IMR-90 (cell line): ENCODE measurements around the gene IQSEC3. TPM values are rescaled to one million over a fixed set of nuclear protein-coding genes. Genes with fewer than 3 reads are reported as not detected.
A peak's percentile ranks its signal among the peaks of the same experiment; 100 is the strongest.

ENCODE experiments used
- ATAC-seq: fragments of 200-7000 bp; cut with Tn5 transposase; 2 replicates; pipeline ENCODE4 v1.9.1; 2020; ENCODE audit warnings: low read depth, mild to moderate bottlenecking, moderate library complexity
- BruUV-seq: library from RNA; stranded (reverse); fragments of 400-500 nt; replicated peaks from 2 replicates; lab custom pipeline; 2021; lab: Mats Ljungman, UMichigan
- CTCF ChIA-PET: fragments of 300-600 bp; formaldehyde crosslinking; extraction: SDS; loops from one replicate; lab custom pipeline; 2021; ENCODE audit warnings: antibody characterized with exemption; lab: Yijun Ruan, JAX
- POLR2A ChIA-PET: fragments of 300-600 bp; sonication (Branson Sonifier 250); formaldehyde crosslinking; loops from one replicate; lab custom pipeline; 2022; ENCODE audit warnings: antibody characterized with exemption; ENCODE audit not compliant: unreplicated experiment; lab: Charles Lee
- DNase-seq: peaks from one replicate; pipeline ENCODE4 v3.0.0; 2013
- H2AFZ ChIP-seq: replicated peaks from 2 replicates; pipeline ENCODE3; 2013; ENCODE audit warnings: low read length, mild to moderate bottlenecking; ENCODE audit not compliant: poor library complexity
- H2AK5ac ChIP-seq: 2 replicates; pipeline ENCODE4 v1.6.1; 2013; ENCODE audit warnings: low read depth, low read length, inconsistent platforms
- H2AK9ac ChIP-seq: replicated peaks from 2 replicates; pipeline ENCODE3; 2013; ENCODE audit warnings: mild to moderate bottlenecking, low read depth, low read length, moderate library complexity; ENCODE audit not compliant: poor library complexity
- H2BK120ac ChIP-seq: 2 replicates; pipeline ENCODE4 v1.6.1; 2013; ENCODE audit warnings: low read depth, low read length, inconsistent platforms
- H2BK15ac ChIP-seq: 3 replicates; pipeline ENCODE4 v1.6.1; 2013; ENCODE audit warnings: low read depth, low read length, inconsistent platforms
- H2BK20ac ChIP-seq: 2 replicates; pipeline ENCODE4 v1.6.1; 2013; ENCODE audit warnings: low read depth, mild to moderate bottlenecking, inconsistent platforms, low read length, moderate library complexity
- H2BK5ac ChIP-seq: 2 replicates; pipeline ENCODE4 v1.6.1; 2013; ENCODE audit warnings: mild to moderate bottlenecking, low read depth, low read length, inconsistent platforms; ENCODE audit not compliant: poor library complexity, severe bottlenecking
- H3K14ac ChIP-seq: replicated peaks from 2 replicates; pipeline ENCODE4 v1.6.1; 2013; ENCODE audit warnings: low read depth, low read length, inconsistent platforms
- H3K18ac ChIP-seq: 2 replicates; pipeline ENCODE4 v1.6.1; 2013; ENCODE audit warnings: low read depth, low read length, control low read depth
- H3K23ac ChIP-seq: 2 replicates; pipeline ENCODE4 v1.6.1; 2013; ENCODE audit warnings: low read depth, low read length, inconsistent platforms
- H3K27ac ChIP-seq: 2 replicates; pipeline ENCODE4 v1.5.1; 2013; ENCODE audit warnings: mild to moderate bottlenecking, control low read depth, low read length; ENCODE audit not compliant: insufficient read depth
- H3K27me3 ChIP-seq: 2 replicates; pipeline ENCODE4 v1.6.1; 2013; ENCODE audit warnings: low read length; ENCODE audit not compliant: control insufficient read depth, insufficient read depth
- H3K36me3 ChIP-seq: 2 replicates; pipeline ENCODE4 v1.6.1; 2013; ENCODE audit warnings: low read length, mixed read lengths; ENCODE audit not compliant: control insufficient read depth, insufficient read depth
- H3K4ac ChIP-seq: 2 replicates; pipeline ENCODE4 v1.6.1; 2013; ENCODE audit warnings: low read depth, low read length, inconsistent platforms
- H3K4me1 ChIP-seq: 2 replicates; pipeline ENCODE4 v1.6.1; 2013; ENCODE audit warnings: low read length, mixed read lengths; ENCODE audit not compliant: control insufficient read depth, insufficient read depth
- H3K4me2 ChIP-seq: 2 replicates; pipeline ENCODE4 v1.6.1; 2013; ENCODE audit warnings: low read depth, mild to moderate bottlenecking, control low read depth, low read length, moderate library complexity
- H3K4me3 ChIP-seq: 2 replicates; pipeline ENCODE4 v1.5.1; 2013; ENCODE audit warnings: low read depth, mild to moderate bottlenecking, control low read depth, low read length, moderate library complexity; ENCODE audit not compliant: insufficient read depth
- H3K56ac ChIP-seq: 2 replicates; pipeline ENCODE4 v1.6.1; 2013; ENCODE audit warnings: low read length, inconsistent platforms; ENCODE audit not compliant: insufficient read depth; ENCODE audit errors: extremely low read depth
- H3K79me1 ChIP-seq, 2 experiments: 2 replicates each; pipeline ENCODE4 v1.6.1; 2013; ENCODE audit warnings: low read length in 2 of 2, inconsistent platforms in 1 of 2, low read depth in 1 of 2
- H3K9ac ChIP-seq: 2 replicates; pipeline ENCODE4 v1.6.1; 2013; ENCODE audit warnings: low read depth, low read length, control low read depth
- H3K9me1 ChIP-seq: 2 replicates; pipeline ENCODE4 v1.6.1; 2013; ENCODE audit warnings: low read length, inconsistent platforms; ENCODE audit not compliant: insufficient read depth
- H3K9me3 ChIP-seq: 2 replicates; pipeline ENCODE4 v1.6.1; 2013; ENCODE audit warnings: low read length; ENCODE audit not compliant: control insufficient read depth, insufficient read depth
- H4K20me1 ChIP-seq: 2 replicates; pipeline ENCODE4 v1.6.1; 2013; ENCODE audit warnings: low read length, inconsistent platforms; ENCODE audit not compliant: insufficient read depth
- H4K5ac ChIP-seq: 2 replicates; pipeline ENCODE4 v1.6.1; 2013; ENCODE audit warnings: mild to moderate bottlenecking, low read depth, low read length, control low read depth
- H4K8ac ChIP-seq, 2 experiments: 2 replicates each; pipeline ENCODE4 v1.6.1; 2013; ENCODE audit warnings: low read depth in 2 of 2, low read length in 2 of 2, control low read depth in 1 of 2, inconsistent platforms in 1 of 2
- H4K91ac ChIP-seq: 2 replicates; pipeline ENCODE4 v1.6.1; 2013; ENCODE audit warnings: low read depth, low read length, inconsistent platforms; ENCODE audit not compliant: insufficient read depth
- BHLHE40 ChIP-seq: fragments of 150-350 bp; IDR thresholded peaks from 2 replicates; pipeline ENCODE4 v1.6.1; 2016; ENCODE audit warnings: mild to moderate bottlenecking, low read depth, low read length
- CTCF ChIP-seq: conservative IDR thresholded peaks from 2 replicates; pipeline ENCODE4 v1.5.1; 2012; ENCODE audit warnings: mild to moderate bottlenecking, low read depth, low read length, improper control_type of control experiment
- ELK1 ChIP-seq: fragments of 150-350 bp; IDR thresholded peaks from 2 replicates; pipeline ENCODE4 v1.6.1; 2016; ENCODE audit warnings: low read depth, mild to moderate bottlenecking, low read length, moderate library complexity, borderline replicate concordance
- MXI1 ChIP-seq: IDR thresholded peaks from 2 replicates; pipeline ENCODE4 v1.6.1; 2012; ENCODE audit warnings: low read depth, mild to moderate bottlenecking, low read length, moderate library complexity, borderline replicate concordance
- RAD21 ChIP-seq: IDR thresholded peaks from 2 replicates; pipeline ENCODE4 v1.6.1; 2012; ENCODE audit warnings: low read length, improper control_type of control experiment
- WGBS, 2 experiments: methylation state at CpG; one replicate each; pipeline versions ENCODE4 v1.1.5 to v1.1.7; 2013; ENCODE audit warnings: missing lambda C conversion rate in 2 of 2; ENCODE audit not compliant: insufficient read length in 1 of 2; ENCODE audit errors: extremely low coverage in 2 of 2; 5-methylcytosine and 5-hydroxymethylcytosine counted together
- dilution Hi-C: fragments of 300-500 bp; cut with HindIII; formaldehyde crosslinking; loops from one replicate; pipeline ENCODE4 v1.14.3; 2018; ENCODE audit warnings: low sequenced_read_pairs; ENCODE audit not compliant: unreplicated experiment
- in situ Hi-C: fragments of 300-500 bp; cut with MboI; formaldehyde crosslinking; loops from 3 replicates; pipeline ENCODE4 v1.14.3; 2019; ENCODE audit warnings: low sequenced_read_pairs, inconsistent platforms, mixed read lengths
- intact Hi-C: fragments of 100-400 bp; cut with micrococcal nuclease; formaldehyde crosslinking; loops from 2 replicates; pipeline ENCODE4 v1.10.0; 2022
- polyA plus RNA-seq, 3 experiments: library from polyadenylated mRNA; depleted of rRNA; stranded (reverse); fragments of >200 nt; gene quantifications; 2 replicates each; pipeline ENCODE4 v1.2.3, GENCODE V29; 2012; ENCODE audit warnings: low replicate concordance in 1 of 3
- total RNA-seq: library from RNA; depleted of rRNA; stranded (reverse); fragments of >200 nt; gene quantifications from 2 replicates; pipeline ENCODE4 v1.2.3, GENCODE V29; 2012

IQSEC3 gene
- total and polyA plus RNA-seq, 2 of the 4 experiments (the other 2 are of a cell fraction) = 0.10 TPM; not detected in 1

- no peak overlapping the region for H2BK5ac ChIP-seq
- H3K36me3 ChIP-seq = no peaks in the 10 kb centered on the region
- peaks cover 8% of the 10 kb centered on the region for H3K4me1 ChIP-seq
- dilution Hi-C loops (no loop called here), intact Hi-C loops (no loop called here), in situ Hi-C loops (no loop called here)
- H3K27me3 ChIP-seq = peaks cover 4% of the 10 kb centered on the region; the same call in 1 of the 2 replicates
- DNase-seq (no peak), ATAC-seq (no peak)
- peak overlapping the region; percentile 78 for H2AFZ ChIP-seq
- no peaks in the 10 kb centered on the region for H3K9me3 ChIP-seq
- no peak overlapping the region for H3K4me2 ChIP-seq
- no TSS peak for BruUV-seq
- no peak overlapping the region for H2AK9ac ChIP-seq
- H3K9ac ChIP-seq = no peak overlapping the region
- H2AK5ac ChIP-seq = no peak overlapping the region
- no peaks in the 10 kb centered on the region for H3K79me1 ChIP-seq
- no peak overlapping the region for H3K27ac ChIP-seq
- no peak overlapping the region for H2BK20ac ChIP-seq
- H3K4ac ChIP-seq = no peak overlapping the region
- H4K8ac ChIP-seq = no peak overlapping the region
- no peak overlapping the region for H3K4me3 ChIP-seq
- no peak overlapping the region for H3K56ac ChIP-seq
- no peaks in the 10 kb centered on the region for H3K9me1 ChIP-seq
- H2BK15ac ChIP-seq = no peak overlapping the region
- H4K20me1 ChIP-seq = no peaks in the 10 kb centered on the region
- no peak overlapping the region for H4K5ac ChIP-seq
- no peak overlapping the region for H4K91ac ChIP-seq
- 71% methylated on average over 8 of the region's 17 CpGs; no CpG with 5 or more reads in 1 of the 2 experiments for WGBS, 2 experiments
- TF ChIP-seq RAD21 = peak; percentile 24; the same call in 1 of the 2 replicates
- peak; percentile 12; the same call in 1 of the 2 replicates for TF ChIP-seq CTCF
- no peak for TF ChIP-seq ELK1
- TF ChIP-seq MXI1 = no peak
- no peak for TF ChIP-seq BHLHE40
- no peak overlapping the region for H2BK120ac ChIP-seq
- H3K14ac ChIP-seq = no peak overlapping the region
- ChIA-PET POLR2A (no interaction called here), CTCF (no interaction called here)
- H3K18ac ChIP-seq = no peak overlapping the region
- H3K23ac ChIP-seq = no peak overlapping the region
These were observed 103.2 kb downstream of the IQSEC3 start for GRCh38 chr12:169528-170370.
